ENCODE results near the gene LHPP. TPM values are rescaled to one million over a fixed set of nuclear protein-coding genes. Genes with fewer than 3 reads are reported as not detected.

The LHPP gene
- total and polyA plus RNA-seq, 2 experiments from 2014 or later = 27.4 to 40.2 TPM

- Histone ChIP-seq H3K27me3 (ENCODE audit: insufficient read depth) (no peaks in the 10 kb centered on the region), H2AFZ (no peak overlapping the region), H3K4me1 (ENCODE audit: insufficient read depth) (no peaks in the 10 kb centered on the region), H3K79me2 (replicated peaks; ENCODE audit: insufficient read depth) (no peaks in the 10 kb centered on the region), H3K9me2 (ENCODE audit: insufficient read depth) (no peaks in the 10 kb centered on the region), H4K20me1 (replicated peaks; ENCODE audit: insufficient read depth) (no peaks in the 10 kb centered on the region), H3K4me2 (no peak overlapping the region), H3K4me3 (no peak overlapping the region), H3K36me3 (ENCODE audit: insufficient read depth) (no peaks in the 10 kb centered on the region), H3F3A (replicated peaks; ENCODE audit: low read depth) (no peaks in the 10 kb centered on the region), H3K27ac (ENCODE audit: low read depth) (no peak overlapping the region)
- Mint-ChIP-seq H3K4me3 (no peak overlapping the region), H3K27me3 (ENCODE audit: insufficient read depth, low read depth, poor library complexity) (peaks cover 6% of the 10 kb centered on the region), H3K27ac (no peak overlapping the region), H3K4me1 (no peaks in the 10 kb centered on the region), H3K36me3 (ENCODE audit: low read depth) (no peaks in the 10 kb centered on the region; the same call in 2 of the 3 replicates), H3K9me3 (no peaks in the 10 kb centered on the region; the same call in 2 of the 3 replicates)
- TF ChIP-seq CTCF (conservative IDR thresholded peaks at IDR 0.05; ENCODE audit: low read depth in 2 of 2) (no peak), JUNB (IDR thresholded peaks at IDR 0.05; ENCODE audit: unreplicated experiment) (no peak)
- DNase-seq (ENCODE audit: low spot score) (no peak), ATAC-seq (no peak)
Observed at GRCh38 chr10:124593431-124593985, 131.9 kb downstream of the LHPP start.

GRCh38 chr10:124594240-124594639, 132.6 kb downstream of the LHPP start:
- DNase-seq (ENCODE audit: low spot score) = no peak

More at GRCh38 chr10:124594240-124594639, 132.6 kb downstream of the LHPP start:
- no peaks in the 10 kb centered on the region for H3F3A ChIP-seq (replicated peaks; ENCODE audit: low read depth)
- no peaks in the 10 kb centered on the region for H3K9me2 ChIP-seq (ENCODE audit: insufficient read depth)
- Mint-ChIP-seq H3K4me1 (no peaks in the 10 kb centered on the region), H3K36me3 (ENCODE audit: low read depth) (no peaks in the 10 kb centered on the region; the same call in 2 of the 3 replicates), H3K9me3 (no peaks in the 10 kb centered on the region; the same call in 2 of the 3 replicates), H3K4me3 (no peak overlapping the region), H3K27ac (no peak overlapping the region), H3K27me3 (ENCODE audit: insufficient read depth, low read depth, poor library complexity) (peaks cover 7% of the 10 kb centered on the region)
- H3K79me2 ChIP-seq (replicated peaks; ENCODE audit: insufficient read depth) = no peaks in the 10 kb centered on the region
- H2AFZ ChIP-seq = no peak overlapping the region
- H3K4me2 ChIP-seq = no peak overlapping the region
- TF ChIP-seq JUNB (IDR thresholded peaks at IDR 0.05; ENCODE audit: unreplicated experiment) = no peak
- no peak for TF ChIP-seq ZNF462 (CRISPR knock-in tag; IDR thresholded peaks at IDR 0.05)
- no peak for TF ChIP-seq ETS1 (IDR thresholded peaks at IDR 0.05)
- no peak for TF ChIP-seq CTCF (conservative IDR thresholded peaks at IDR 0.05; ENCODE audit: low read depth in 2 of 2)
- no peak for TF ChIP-seq ZNF114 (CRISPR knock-in tag; IDR thresholded peaks at IDR 0.05)
- no peak for TF ChIP-seq CREB1 (CRISPR knock-in tag; IDR thresholded peaks at IDR 0.05; ENCODE audit: low read depth)
- TF ChIP-seq EZH2phosphoT487 (IDR thresholded peaks at IDR 0.05; ENCODE audit: unreplicated experiment) = no peak
- no peak for TF ChIP-seq POLR2AphosphoS5 (IDR thresholded peaks at IDR 0.05; ENCODE audit: low read depth)
- no peak for TF ChIP-seq NANOG (IDR thresholded peaks at IDR 0.05; ENCODE audit: borderline replicate concordance)
- no peak for TF ChIP-seq ZNF331 (CRISPR knock-in tag; IDR thresholded peaks at IDR 0.05; ENCODE audit: low read depth)
- no peak for TF ChIP-seq STAT1 (IDR thresholded peaks at IDR 0.05; ENCODE audit: unreplicated experiment)
- no peaks in the 10 kb centered on the region for H3K36me3 ChIP-seq (ENCODE audit: insufficient read depth)
- H3K27me3 ChIP-seq (ENCODE audit: insufficient read depth) = no peaks in the 10 kb centered on the region
- no peaks in the 10 kb centered on the region for H3K4me1 ChIP-seq (ENCODE audit: insufficient read depth)
- H3K27ac ChIP-seq (ENCODE audit: low read depth) = no peak overlapping the region
- no peak overlapping the region for H3K4me3 ChIP-seq
- ATAC-seq = no peak
- no peaks in the 10 kb centered on the region for H4K20me1 ChIP-seq (replicated peaks; ENCODE audit: insufficient read depth)

Measured in GM23338 (cell line).